HG03064 (cell line): Measurements from ENCODE around the gene USP21.
A peak's percentile ranks its signal among the peaks of the same experiment; 100 is the strongest.
"Not testable (repeated sequence)": the region's sequence is repeated elsewhere in the genome, so short reads cannot be mapped to it uniquely, and the experiment has no call there.

ENCODE experiments used
- ATAC-seq: cut with Tn5 transposase; IDR thresholded peaks from one replicate; pipeline ENCODE4 v1.9.1; 2021; ENCODE audit warnings: low read depth; ENCODE audit not compliant: unreplicated experiment

Gene USP21, protein sequence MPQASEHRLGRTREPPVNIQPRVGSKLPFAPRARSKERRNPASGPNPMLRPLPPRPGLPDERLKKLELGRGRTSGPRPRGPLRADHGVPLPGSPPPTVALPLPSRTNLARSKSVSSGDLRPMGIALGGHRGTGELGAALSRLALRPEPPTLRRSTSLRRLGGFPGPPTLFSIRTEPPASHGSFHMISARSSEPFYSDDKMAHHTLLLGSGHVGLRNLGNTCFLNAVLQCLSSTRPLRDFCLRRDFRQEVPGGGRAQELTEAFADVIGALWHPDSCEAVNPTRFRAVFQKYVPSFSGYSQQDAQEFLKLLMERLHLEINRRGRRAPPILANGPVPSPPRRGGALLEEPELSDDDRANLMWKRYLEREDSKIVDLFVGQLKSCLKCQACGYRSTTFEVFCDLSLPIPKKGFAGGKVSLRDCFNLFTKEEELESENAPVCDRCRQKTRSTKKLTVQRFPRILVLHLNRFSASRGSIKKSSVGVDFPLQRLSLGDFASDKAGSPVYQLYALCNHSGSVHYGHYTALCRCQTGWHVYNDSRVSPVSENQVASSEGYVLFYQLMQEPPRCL

DNA sequence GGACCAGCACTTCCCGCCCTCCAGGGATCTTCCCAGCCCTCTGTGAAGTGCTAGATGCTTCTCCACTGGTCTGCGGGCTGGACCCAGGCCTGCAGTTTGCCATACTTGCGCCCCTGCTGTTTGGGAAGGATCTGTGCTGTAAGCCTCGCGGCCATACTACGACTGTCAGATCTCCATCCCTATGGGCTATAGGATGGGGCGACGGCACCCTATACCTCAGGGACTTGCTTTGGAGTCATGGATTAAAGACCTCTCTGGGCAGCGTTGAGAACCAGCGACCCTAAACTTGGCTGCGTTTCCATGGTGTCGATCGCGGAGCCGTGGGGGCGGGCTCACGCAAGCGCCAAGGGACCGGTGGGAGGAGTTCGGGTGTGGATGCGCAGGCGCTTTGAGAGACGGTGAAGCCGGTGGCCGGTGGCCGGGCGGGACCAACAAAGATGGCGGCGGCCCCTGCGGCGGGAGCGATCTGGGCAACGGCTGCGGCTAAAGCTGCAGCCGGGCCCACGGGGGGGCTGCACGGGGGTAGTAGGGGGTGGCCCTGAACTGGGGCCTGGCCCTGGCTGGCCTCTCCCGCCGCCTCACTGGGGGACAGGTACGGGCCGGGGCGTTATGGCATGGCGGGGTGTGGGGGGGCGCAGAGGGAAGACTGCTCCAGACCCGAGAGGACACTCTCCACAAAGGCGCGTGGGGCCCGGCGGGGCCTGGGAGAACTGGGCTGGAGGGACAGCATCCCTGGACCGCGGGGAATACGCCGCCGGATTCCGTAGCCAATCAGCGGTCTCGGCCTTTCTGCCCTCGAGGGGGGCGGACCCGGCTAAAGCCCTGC lies at the start of gene USP21:
Gene USP21 (plus strand): TSS at position 414 of the 826 bp plus-strand sequence. CDS start 1,141 bp downstream, outside the sequence.
- peak; percentile 56 for ATAC-seq

DNA sequence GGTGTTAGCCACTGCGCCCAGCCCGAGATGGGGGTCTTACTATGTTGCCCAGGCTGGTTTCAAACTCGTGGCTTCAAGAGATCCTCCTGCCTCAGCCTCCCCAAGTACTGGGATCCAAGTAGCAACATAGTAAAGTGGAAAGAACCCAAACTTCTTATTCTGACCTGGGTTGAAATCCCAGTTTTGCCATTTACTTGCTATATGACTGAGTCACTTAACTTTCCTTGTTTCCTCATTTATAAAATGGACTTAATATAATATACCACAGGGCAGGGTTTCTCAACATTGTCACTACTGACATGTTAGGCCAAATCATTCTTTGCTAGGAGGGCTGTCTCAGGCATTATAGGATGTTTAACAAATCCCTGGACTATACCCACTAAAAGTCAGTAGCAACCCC lies 48.2 kb upstream of the USP21 start:
- no peak for ATAC-seq

DNA sequence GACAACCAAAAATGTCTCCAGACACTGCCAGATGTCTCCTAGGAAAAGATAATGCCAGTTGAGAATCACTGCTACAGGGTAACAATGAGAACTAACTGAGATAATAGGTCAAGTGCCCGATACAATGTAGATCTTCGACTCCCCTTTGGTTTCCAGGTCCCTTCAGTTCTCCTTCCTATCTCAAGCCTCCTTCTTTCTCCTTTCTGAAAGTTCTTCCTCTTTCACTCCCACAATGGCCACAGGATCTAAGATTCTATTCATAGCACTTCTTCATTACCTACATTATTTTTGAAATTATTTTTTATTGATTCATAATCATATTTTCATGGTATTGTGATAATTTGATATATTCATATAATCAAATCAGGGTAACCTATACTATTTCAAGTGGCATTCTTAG lies 47.8 kb upstream of the USP21 start:
- no peak for ATAC-seq

DNA sequence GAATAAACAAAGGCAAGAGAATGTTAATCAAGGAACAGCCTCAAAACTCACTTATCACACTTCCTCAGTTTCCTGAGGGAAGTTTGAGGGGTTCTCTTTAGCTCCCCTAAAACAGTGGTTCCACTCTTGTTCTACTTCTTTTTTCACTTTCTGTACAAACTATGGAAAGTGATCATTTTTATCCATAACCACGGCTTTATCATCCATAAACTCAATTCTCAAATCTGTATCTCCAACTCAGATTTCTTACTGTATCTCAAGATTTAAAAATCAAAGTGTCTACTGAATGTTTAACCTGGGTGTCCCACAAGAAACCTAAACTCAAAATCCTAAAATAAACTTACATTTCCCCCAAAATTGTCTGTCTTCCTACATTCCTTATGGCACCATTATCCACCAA lies 45.4 kb upstream of the USP21 start:
- ATAC-seq = no peak

DNA sequence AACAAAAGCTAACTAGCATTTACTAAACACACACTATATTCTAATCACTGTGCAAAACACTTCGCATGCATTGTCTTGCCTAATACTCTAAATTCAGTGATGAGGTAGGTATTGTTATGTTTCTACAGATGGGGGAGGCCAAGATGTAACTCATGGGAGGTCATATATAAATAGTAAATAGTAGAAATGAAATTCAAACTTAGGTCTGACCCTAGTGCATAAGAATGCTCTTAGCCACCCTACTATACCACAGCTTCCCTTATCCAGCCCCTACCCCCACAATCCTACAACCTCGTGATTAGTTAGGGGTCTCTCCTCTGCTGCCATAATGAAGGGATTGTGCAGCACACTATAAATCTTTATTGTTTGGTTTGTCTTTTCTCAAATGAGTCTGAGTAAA lies 44.7 kb upstream of the USP21 start:
- ATAC-seq = no peak

DNA sequence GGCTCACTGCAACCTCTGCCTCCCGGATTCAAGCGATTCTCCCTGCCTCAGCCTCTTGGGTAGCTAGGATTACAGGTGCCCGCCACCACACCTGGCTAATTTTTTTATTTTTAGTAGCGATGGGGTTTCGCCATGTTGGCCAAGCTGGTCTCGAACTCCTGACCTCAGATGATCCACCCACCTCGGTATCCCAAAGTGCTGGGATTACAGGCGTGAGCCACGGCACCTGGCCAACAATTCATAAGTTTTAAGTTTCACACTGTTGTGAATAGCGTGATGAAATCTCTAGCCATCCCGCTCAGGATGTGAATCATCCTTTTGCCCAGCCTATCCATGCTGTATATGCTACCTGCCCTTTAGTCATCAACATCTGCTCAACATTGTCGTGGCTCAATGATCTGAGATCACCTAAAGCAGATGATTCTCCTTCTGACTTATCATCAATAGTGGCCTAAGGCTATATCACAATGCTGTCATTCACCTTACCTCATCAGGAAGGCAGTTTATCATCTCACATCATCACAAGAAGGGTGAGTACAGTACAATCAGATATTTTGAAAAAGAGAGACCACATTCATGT lies 44.1 kb upstream of the USP21 start:
- no peak for ATAC-seq

DNA sequence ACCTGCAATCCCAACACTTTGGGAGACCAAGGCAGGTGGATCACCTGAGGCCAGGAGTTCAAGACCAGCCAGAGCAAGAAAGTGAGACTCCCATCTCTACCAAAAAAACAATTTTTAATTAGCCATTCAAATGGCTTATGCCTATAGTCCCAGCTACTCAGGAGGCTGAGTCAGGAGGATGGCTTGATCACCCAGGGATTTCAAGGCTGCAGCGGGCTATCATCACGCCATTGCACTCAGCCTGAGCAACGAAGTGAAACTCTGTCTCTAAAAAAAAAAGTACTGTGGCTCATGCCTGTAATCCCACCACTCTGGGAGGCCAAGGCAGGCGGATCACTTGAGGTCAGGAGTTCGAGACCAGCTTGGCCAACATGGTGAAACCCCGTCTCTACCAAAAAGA lies 43.3 kb upstream of the USP21 start:
- ATAC-seq = not testable (repeated sequence)

DNA sequence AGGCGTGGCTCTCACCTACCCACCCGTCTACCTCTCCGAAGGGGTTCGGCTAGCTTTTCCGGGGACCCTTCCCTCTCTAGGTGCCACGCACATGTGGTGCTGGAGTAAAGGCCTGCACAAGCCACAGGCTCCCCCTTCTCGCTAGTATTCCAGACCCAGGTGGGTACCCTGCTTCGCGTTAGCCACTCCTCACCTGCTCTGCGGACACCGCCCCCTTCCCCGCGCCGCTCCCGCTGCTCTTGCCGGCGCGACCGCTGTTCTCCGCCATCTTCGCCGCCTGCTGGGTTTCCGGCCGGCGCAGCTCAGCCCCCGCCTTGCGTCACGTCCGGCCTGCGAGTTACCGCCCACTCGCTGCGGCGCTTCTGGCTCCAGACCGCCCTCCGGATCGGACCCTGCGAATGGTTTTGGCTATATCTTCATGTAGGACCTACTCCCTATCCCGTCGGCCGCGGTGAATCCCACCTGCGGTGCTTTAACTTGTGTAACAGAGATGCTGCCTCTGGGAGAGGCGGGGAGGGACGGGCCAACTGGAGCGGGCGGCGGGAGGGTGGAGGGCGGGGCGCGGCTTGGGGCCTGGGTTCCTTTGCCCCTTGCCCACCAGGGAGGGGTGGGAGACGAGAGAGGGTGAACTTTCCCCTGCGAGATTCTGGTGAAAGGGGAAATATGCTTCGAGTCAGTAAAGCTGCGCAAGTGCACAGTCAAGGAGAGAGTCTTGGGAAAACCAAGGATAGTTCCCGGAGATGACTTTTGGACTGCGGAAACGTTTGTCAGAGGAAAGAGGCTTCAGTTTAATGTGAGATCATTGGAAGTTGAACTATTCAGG lies 41.3 kb upstream of the USP21 start, which contains the start of the genes NIT1 and PFDN2:
Gene NIT1 (plus strand): TSS at position 347 of the 823 bp plus-strand sequence. CDS start 72 bp downstream, at position 419.
Gene PFDN2 (minus strand): TSS at position 279 of the 823 bp plus-strand sequence. CDS start 11 bp downstream, at position 268.
- peak; percentile 79 for ATAC-seq

DNA sequence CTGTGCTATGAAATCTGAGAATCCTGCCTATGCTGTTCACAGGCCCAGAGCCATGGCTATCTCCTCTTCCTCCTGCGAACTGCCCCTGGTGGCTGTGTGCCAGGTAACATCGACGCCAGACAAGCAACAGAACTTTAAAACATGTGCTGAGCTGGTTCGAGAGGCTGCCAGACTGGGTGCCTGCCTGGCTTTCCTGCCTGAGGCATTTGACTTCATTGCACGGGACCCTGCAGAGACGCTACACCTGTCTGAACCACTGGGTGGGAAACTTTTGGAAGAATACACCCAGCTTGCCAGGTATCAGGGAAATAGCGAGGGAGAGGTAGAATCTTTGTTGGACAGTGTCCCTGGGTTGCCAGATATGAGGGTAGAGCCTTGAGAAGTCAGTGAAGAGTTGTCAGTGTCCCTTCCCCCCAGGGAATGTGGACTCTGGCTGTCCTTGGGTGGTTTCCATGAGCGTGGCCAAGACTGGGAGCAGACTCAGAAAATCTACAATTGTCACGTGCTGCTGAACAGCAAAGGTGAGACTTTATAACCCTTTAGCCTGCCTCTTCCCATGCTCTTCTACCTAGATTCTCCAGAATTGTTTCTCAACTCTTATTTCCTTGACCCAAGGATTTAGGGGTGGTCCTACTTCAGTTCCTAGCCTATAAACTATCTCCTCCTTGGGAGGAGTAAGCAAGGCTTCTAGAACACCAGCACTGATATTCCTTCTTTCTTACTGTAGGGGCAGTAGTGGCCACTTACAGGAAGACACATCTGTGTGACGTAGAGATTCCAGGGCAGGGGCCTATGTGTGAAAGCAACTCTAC lies 40.0 kb upstream of the USP21 start:
- ATAC-seq = no peak

DNA sequence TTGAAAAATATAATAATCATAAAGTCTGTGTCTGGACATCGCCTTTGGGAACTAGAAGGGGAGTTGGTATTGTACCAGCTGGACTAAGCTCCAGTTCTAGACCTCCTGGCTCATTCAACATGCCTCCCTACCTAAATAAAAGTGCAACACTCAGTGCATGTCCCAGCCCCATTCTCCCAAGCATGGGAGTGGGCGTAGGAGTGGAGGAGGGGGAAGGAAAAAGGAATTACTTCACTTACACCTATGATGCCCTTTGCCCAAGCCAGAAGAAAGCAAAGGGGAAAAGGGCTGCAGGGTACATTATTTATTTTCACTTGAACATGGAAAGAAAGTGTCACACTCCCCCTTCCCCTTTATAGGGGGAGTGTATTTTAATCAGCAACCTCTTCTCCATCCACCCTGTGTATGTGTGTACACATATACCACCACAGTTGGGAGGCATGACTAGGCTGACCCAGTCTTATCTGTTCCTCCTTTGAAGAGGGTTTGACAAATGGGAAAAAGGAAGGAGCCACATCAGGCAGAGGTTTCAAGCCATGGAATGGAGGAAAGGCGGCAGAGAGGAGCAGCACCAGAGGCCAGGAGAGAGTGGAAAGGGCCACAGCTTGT lies 38.2 kb upstream of the USP21 start:
- no peak for ATAC-seq

DNA sequence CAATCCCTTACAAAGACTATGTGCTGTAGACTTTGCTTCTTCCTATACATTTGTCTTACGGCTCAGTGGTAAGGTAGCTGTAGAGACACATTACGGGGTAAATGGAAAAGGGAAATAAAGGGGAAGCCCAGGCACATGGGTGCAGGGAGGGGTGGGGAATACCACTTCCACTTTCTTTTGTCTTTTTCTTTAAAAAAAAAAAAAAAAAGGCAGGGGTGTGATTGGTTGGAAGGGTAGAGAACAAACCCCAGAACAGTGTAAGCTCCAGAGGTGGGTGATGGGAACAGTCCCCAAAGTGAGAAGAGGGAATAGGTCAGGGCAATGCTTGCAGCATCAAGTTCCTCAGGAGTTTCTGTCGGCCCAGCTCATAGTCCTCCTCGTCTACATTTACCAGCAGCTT lies 37.5 kb upstream of the USP21 start:
- ATAC-seq = no peak

DNA sequence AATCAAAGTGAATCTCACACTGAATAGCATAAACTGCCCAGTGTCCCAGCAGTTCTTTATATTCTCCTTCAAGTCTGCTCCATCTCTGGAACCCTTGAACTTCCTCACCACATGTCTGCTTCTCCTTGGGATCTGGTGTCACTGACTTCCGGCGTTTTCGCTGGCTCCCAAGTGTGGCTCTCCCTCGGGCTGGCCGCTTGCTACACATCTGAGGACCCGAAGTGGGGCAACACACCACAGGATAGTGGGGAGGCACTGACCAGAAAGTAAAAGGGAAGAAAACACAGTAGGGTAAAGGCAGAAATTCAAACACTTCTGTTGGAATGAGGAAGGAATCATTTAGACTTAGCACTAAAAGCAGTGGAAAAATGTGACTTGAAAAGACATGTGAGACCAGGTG lies 36.3 kb upstream of the USP21 start:
- no peak for ATAC-seq

DNA sequence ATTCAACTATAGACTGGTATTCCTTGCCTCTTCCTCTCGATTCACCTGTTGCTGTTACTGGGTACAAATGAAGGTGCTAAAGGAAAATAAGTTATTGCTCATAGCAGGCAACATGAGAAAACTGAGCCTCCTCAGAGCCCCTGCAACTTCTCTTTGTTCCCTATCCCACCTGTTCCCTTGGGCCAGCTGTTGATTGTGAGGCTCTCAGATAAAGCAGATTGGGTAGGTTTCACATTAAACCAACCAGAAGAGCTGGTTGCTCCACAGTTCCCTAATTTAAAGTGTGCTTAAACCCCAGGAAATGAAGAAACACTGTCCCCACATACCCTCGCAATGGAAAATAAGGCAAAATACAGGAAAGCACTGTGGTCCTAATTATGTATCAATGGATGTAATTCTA lies 31.7 kb upstream of the USP21 start:
- no peak for ATAC-seq

DNA sequence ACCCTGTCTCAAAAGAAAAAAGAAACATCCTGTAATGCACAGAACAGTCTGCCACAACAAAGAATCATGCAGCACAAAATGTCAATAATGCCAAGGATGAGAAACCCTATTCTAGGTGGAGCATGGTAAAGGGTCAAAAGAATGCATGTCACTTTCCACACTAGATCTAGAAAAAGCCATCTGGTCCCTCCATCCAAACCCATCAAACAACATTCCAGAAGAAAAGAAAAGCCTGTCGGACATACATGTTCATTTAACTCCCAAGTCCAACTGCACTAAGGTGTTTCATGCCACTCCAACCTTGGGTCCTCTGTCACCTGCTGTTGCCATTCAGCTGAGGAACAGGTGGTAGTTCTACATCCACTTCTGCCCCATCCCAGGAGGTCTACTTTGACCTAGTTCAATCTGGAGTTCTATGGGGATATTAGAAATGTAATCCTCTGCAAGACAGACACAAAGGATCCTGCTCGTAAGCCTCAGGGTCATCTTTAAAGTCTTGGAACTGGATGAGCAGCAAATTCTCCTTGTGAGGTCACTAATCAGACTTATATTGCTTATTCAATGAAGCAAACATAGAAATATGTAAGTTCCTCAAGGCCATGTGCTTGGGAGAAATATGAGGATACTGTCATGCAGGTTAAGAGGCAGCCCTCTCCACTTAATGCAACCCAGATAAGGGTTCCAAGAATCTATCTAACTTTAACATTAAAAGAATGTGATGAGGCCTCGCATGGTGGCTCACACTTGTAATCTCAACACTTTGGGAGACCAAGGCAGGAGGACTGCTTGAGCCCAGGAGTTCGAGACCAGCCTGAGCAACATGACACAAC lies 30.5 kb upstream of the USP21 start:
- no peak for ATAC-seq

DNA sequence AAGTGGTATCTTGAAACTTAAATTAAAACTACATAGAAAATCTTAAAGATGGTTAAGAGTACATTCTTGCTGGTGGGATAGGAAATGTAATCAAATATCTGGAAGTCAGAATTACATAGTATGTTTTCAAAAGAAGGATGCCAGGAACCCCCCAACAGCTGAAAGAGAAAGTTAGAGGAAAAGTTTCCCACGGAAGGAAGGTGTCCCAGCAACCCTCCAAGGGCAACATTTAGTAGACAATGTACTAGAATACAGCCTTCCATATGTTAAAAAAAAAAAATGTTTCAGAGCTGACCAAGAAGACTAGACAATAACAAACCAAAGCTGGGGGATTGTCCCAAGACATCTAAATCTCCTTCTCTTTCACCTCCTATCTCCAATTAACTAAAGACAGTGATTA lies 29.0 kb upstream of the USP21 start:
- no peak for ATAC-seq

DNA sequence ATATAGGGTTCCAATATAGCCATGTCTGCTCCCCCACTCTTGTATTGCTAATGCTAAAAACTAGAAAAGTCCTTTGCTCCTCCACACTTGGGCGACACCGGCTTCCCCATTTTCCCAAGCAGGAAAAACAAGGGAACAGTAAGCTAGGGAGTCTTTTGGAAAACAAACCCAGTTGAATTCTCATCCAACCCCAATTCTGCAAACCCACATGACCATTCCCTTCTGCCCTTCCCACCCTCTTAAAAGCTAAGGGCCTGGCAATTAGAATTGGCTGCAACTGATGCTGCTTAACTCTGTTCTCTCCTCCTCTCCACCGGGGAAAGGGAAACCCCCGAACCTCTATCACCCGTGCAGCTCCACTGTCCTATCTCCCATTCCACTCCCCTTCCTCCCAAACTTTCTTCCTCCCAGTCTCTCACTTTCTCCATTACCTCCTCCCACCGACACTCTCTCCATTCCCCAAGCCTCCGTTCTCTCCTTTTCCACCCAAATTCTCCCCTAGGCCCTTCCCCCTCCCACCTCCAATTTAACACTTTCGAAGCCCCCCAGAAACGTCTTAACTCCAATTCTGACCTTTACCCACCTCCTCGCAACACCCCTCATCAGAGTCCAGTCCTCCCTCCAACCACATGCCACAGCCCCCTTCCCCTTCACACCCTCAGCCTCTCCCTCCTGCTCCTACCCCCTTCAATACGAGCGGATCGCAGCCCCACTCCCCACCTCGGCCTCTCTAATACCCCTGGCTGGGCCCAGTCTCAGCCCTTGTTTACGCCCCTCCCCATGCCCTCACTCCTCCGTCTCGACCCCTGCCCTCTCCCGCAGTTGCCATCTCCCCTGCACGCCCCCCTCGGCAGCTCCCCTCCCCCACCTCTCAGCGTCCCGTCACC lies 27.5 kb upstream of the USP21 start:
- no peak for ATAC-seq
